Right lobe of liver (tissue), 6 donors: ENCODE measurements around the gene PDIA4. TPM values are rescaled to one million over a fixed set of nuclear protein-coding genes. Genes with fewer than 3 reads are reported as not detected.
A peak's percentile ranks its signal among the peaks of the same experiment; 100 is the strongest.

Experiments
- ATAC-seq, 4 donors: fragments of 200-7000 bp; cut with Tn5 transposase; one replicate each; pipeline ENCODE4 v1.9.1; 2020; ENCODE audit warnings: mild to moderate bottlenecking in 4 of 4, moderate library complexity in 4 of 4
- DNase-seq, 3 donors: peaks; one replicate each; pipeline ENCODE4 v3.0.0-alpha.2; 2020
- H3K27ac ChIP-seq, 3 donors: fragments of 200-600 bp; one replicate each; pipeline ENCODE4 v1.8.0; 2022
- H3K27me3 ChIP-seq, 2 donors: fragments of 200-600 bp; one replicate each; pipeline ENCODE4 v1.8.0; 2022
- H3K36me3 ChIP-seq, 4 donors: fragments of 200-600 bp; sonication (generic) in 1 of 4; one replicate each; pipeline versions ENCODE4 v1.5.1 to v1.8.0; 2017 to 2022; ENCODE audit warnings: control low read depth in 1 of 4
- H3K4me1 ChIP-seq, 4 donors: fragments of 200-600 bp; sonication (generic) in 1 of 4; one replicate each; pipeline versions ENCODE4 v1.5.1 to v1.8.0; 2017 to 2022; ENCODE audit warnings: control low read depth in 1 of 4
- H3K4me3 ChIP-seq, 3 donors: fragments of 200-600 bp; one replicate each; pipeline ENCODE4 v1.8.0; 2022
- H3K9me3 ChIP-seq, 4 donors: fragments of 200-600 bp; sonication (generic) in 1 of 4; one replicate each; pipeline versions ENCODE4 v1.5.1 to v1.8.0; 2017 to 2022; ENCODE audit warnings: control low read depth in 1 of 4
- CTCF ChIP-seq, 4 donors: fragments of 200-600 bp in 3 of 4; fragments of 450-650 bp in 1 of 4; IDR thresholded peaks; one replicate each; pipeline versions ENCODE4 v1.5.1 to v1.8.0; 2016 to 2022; ENCODE audit warnings: antibody characterized with exemption in 4 of 4, mild to moderate bottlenecking in 2 of 4
- POLR2A ChIP-seq: fragments of 450-650 bp; IDR thresholded peaks from one replicate; pipeline ENCODE4 v1.6.1; 2017; ENCODE audit warnings: antibody characterized with exemption, mild to moderate bottlenecking
- WGBS: methylation state at CpG from one replicate; pipeline ENCODE4 v1.1.6; 2018; ENCODE audit warnings: low coverage, low lambda C conversion rate; ENCODE audit not compliant: insufficient coverage; ENCODE audit errors: missing lambda C conversion rate; 5-methylcytosine and 5-hydroxymethylcytosine counted together
- intact Hi-C, 2 donors: fragments of 100-400 bp; cut with DNase I; formaldehyde crosslinking; loops; one replicate each; pipeline versions ENCODE4 v1.11.2 to v1.14.1; 2022
- total RNA-seq, 6 experiments: library from RNA; depleted of rRNA in 2 of 6; stranded (reverse); fragments of >200 nt in 2 of 6; fragmentation: NEBNext Ultra II Directional in 3 of 6; extraction: Animal tissue kit (Norgen Biotek cat#: 25700) in 3 of 6; gene quantifications; one replicate each; pipeline versions ENCODE4 v1.1.0 to v1.2.4, GENCODE V29; 2016 to 2023
- donor health status: DM: no; HTN: yes; CAD: no.
- donor health status: DM: no; HTN: no; CAD: no.
- donor health status: DM: no; HTN: no; CAD: no.
- donor health status: DM: no; HTN: yes; CAD: no.
- donor health status: DM: no; HTN: yes; CAD: no.

The PDIA4 gene
- total RNA-seq, 6 experiments from 2014 or later: 218 to 368 (median 272) TPM

- TF ChIP-seq CTCF (IDR thresholded peaks at IDR 0.05) (no peak), POLR2A (no peak)
- no peaks in the 10 kb centered on the region for H3K27me3 ChIP-seq
- DNase-seq (no peak), ATAC-seq (no peak)
- H3K9me3 ChIP-seq: no peaks in the 10 kb centered on the region
- peaks cover 0 to 30% (median 6%) of the 10 kb centered on the region in 4 donors for H3K36me3 ChIP-seq
- WGBS: 100% methylated on average over 3 of the region's 4 CpGs
- intact Hi-C loops: no loop called here
- no peaks in the 10 kb centered on the region for H3K4me1 ChIP-seq
- H3K27ac ChIP-seq: no peak overlapping the region
- H3K4me3 ChIP-seq: no peak overlapping the region
Measured at GRCh38 chr7:149072438-149072775, 44.1 kb upstream of the PDIA4 start.

- H3K9me3 ChIP-seq: no peaks in the 10 kb centered on the region
- no peak overlapping the region for H3K27ac ChIP-seq
- WGBS: 84% methylated on average over 8 of the region's 46 CpGs
- H3K36me3 ChIP-seq: peaks cover 0 to 30% (median 6%) of the 10 kb centered on the region in 4 donors
- H3K4me1 ChIP-seq: no peaks in the 10 kb centered on the region
- H3K4me3 ChIP-seq: no peak overlapping the region
- TF ChIP-seq CTCF (IDR thresholded peaks at IDR 0.05) (no peak), POLR2A (no peak)
- peak in 1 of 3 donors; percentile 24 for DNase-seq
- ATAC-seq: peak in 3 of 4 donors; percentile 22 to 55 (median 25)
- intact Hi-C loops: no loop called here
- no peaks in the 10 kb centered on the region for H3K27me3 ChIP-seq
Measured at GRCh38 chr7:149071641-149072437, 43.5 kb upstream of the PDIA4 start.

- WGBS: no CpG with 5 or more reads among the region's 29 CpGs
- H3K4me1 ChIP-seq: no peaks in the 10 kb centered on the region
- no peak overlapping the region for H3K4me3 ChIP-seq
- no peaks in the 10 kb centered on the region for H3K9me3 ChIP-seq
- H3K36me3 ChIP-seq: peaks cover 0 to 30% (median 6%) of the 10 kb centered on the region in 4 donors
- peak in 1 of 4 donors; percentile 25 for ATAC-seq
- intact Hi-C loops: no loop called here
- H3K27me3 ChIP-seq: no peaks in the 10 kb centered on the region
- DNase-seq: no peak
- TF ChIP-seq POLR2A (no peak), CTCF (IDR thresholded peaks at IDR 0.05) (no peak)
- H3K27ac ChIP-seq: no peak overlapping the region
Measured at GRCh38 chr7:149071182-149071635, 42.9 kb upstream of the PDIA4 start.

- H3K4me3 ChIP-seq: no peak overlapping the region
- no peak overlapping the region for H3K27ac ChIP-seq
- DNase-seq (no peak), ATAC-seq (no peak)
- no peak for TF ChIP-seq CTCF (IDR thresholded peaks at IDR 0.05)
- no peak for TF ChIP-seq POLR2A
- H3K9me3 ChIP-seq: no peaks in the 10 kb centered on the region
- WGBS: 94% methylated on average over 11 of the region's 31 CpGs
- no peaks in the 10 kb centered on the region for H3K27me3 ChIP-seq
- H3K4me1 ChIP-seq: no peaks in the 10 kb centered on the region
- intact Hi-C loops: no loop called here
- peaks cover 0 to 30% (median 6%) of the 10 kb centered on the region in 4 donors for H3K36me3 ChIP-seq
Measured at GRCh38 chr7:149070372-149071125, 42.2 kb upstream of the PDIA4 start.
